HG03442 (cell line): ENCODE results near the gene BCHE.

Experiments used
- ATAC-seq: cut with Tn5 transposase; IDR thresholded peaks from one replicate; pipeline ENCODE4 v1.9.1; 2021; ENCODE audit warnings: mild to moderate bottlenecking, moderate library complexity; ENCODE audit not compliant: unreplicated experiment

BCHE gene

DNA sequence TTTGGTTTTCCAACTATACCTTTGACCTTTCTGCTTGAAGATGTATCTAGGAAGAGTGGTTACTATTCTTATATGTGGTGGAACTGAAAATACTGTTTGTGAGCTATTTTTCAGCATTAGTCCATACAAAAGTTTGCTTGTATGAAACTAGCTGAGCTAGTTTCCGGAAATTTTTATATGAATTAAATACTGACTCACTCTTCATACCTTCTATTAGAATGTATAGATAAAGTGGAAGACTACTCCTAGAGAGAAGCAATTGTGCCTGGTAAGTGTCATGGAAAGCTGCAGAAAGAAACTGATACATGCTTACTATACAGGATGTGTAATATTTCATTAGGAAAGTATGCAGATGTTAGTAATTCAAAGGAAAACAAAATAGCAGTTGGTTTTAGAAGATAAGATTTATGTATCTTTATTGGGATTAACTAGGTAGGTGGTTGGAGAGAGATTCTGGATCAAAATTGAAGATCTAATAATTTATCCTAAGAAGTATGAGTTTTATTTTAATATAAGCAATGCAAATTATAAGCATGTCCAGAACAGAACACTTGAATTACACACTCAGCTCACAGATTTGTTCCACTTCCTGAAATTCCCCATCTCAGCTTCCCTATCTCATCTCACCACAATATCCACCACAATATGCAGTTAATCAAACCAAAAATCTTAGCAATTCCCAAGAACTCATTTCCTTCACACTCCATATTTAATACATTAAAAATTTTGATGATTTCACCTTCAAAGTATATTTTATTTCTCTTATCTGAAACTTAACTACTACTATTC lies 82.8 kb downstream of the BCHE start:
- no peak for ATAC-seq

DNA sequence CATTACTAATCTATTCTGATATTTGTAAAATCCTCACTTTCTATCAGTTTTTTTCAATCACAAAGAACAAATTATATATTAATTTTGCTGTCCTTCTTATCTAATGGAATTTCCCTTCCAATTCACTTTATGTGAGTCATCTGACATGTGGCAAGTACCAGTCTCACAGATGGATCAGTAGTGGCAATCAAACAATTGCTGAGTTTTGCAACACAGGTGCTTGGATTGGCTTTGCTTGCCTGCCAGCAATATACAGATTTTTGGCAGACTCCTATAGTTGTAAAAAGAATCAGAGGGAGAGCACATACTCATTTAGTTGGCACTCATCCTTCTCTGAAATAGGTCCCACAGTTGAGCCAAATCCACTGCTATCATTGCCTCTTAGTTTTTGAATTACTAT lies 83.7 kb downstream of the BCHE start:
- no peak for ATAC-seq

- no peak for ATAC-seq
Observed at GRCh38 chr3:165751637-165752036, 85.6 kb downstream of the BCHE start.

DNA sequence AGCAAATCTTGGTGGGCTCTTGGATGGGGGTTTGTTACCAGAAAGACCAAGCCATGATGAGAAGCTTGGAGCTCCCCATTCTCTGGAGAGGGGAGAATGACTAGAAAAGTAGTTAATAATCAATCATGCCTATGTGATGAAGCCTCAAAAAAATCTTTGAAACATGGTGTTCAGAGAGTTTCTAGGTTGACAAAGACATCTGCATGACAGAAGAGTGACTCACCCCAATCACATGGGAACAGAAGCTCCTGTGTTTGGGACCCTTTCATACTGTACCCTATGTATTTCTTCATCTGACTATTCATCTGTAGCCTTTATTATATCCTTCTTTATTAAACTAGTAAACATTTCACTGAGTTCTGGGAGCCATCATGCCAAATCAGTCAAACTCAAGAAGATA lies 87.4 kb downstream of the BCHE start:
- no peak for ATAC-seq

DNA sequence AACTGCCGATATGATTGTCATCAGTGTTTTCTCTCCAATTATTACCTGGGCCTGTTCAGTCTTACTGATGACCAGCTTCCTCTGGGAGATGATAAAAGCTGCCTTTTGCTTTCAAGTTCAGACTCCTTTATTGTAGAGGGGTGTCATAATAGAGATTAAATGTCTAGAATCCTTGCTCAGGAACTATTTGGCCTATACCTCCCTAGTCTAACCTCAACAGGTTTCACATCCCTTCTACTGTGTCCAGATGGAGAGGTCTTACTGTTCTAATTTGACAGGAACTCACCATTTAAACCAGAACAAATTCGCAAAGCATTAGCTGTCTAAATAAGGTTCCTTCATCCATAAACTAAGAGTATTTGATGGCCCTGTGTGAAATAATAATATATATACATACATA lies 88.0 kb downstream of the BCHE start:
- no peak for ATAC-seq

DNA sequence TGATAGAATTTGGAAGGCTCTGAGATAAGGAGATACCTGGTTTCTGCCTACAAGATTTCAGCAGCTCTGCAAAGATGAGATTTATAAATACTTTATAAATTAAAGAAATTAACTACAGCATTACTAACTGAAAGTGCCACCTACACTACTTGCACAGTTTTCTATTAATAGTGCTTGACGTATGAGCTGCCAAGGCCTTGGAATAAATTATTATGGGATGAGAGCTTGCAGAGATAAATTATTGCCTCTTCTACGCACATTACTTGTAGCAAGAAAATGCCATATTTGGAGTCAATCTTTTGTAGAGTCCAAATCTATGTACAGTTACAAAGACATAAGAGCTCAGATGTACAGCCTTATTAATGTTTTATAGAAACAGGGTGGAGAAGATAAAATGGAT lies 89.1 kb downstream of the BCHE start:
- no peak for ATAC-seq

DNA sequence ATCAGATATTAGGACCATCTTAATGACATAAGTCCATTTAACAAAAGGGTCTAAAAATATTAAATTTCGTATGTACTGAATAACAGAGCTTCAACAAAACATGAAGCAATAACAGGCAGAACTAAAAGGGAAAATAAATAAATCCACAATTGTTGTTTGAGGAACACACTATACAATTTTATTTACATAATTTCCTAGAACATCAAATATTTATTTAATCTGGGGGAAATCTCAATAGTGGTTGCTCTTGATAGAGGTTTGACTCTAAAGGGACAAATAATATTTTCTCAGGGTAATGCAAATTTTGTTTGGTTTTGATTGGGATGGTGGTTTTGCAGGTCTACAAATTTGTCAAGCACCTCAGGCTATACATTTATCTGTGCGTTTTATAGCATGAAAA lies 90.3 kb downstream of the BCHE start:
- ATAC-seq: no peak

- ATAC-seq: no peak
Observed at GRCh38 chr3:165744025-165744424, 93.2 kb downstream of the BCHE start.

GRCh38 chr3:165742351-165742750 lies 94.9 kb downstream of the BCHE start:
- ATAC-seq: no peak

DNA sequence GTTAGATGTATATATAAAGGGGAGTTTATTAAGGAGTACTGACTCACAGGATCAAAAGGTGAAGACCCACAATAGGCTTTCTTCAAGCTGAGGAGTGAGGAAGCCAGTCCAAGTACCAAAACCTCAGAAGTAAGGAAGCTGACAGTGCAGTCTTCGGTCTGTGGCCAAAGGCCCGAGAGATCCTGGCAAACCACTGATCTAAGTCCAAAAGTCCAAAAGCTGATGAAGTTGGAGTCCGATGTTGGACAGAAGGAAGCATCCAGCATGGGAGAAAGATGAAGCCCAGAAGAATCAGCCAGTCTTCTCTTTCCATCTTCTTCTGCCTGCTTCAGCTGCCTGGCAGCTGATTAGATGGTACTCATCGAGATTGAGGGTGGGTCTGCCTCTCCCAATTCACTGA lies 107.5 kb downstream of the BCHE start:
- no peak for ATAC-seq

DNA sequence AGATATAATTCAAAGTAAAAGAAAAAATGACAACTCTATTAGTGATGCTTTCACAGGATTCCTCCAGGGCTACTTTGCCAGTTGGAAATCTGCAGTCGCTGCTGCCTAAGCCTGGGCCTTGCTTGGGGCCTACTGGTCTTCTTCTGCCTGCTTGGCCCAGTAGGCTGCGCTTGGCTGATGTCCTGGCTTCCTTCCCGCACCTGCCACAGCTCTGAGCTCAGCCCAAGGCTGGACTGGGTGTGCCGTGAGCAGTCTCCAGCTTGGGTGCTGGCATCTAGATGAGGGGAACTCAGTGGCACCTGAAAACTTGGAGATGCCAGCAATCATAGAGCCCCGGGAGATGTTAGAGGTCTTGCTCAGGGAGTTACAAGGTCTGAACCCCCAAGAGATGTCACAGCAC lies 108.3 kb downstream of the BCHE start:
- no peak for ATAC-seq

DNA sequence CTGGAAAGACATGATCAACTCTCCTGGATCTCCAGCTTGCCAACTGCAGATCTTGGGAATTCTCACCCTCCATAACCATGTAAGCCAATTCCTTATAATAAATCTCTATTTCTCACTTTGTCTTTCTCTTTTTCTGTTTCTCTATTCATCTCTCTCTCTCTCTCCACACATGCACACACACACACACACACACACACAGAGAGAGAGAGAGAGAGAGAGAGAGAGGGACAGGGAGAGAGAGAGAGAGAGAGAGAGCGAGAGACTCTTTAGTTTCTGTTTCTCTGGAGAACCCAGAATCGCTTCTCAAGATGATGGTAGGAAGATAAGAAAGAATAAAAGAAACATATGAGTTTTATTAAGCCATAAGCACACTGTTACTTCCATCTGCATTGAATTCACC lies 111.9 kb downstream of the BCHE start:
- ATAC-seq: no peak
